Upper lobe of left lung (tissue), 4 donors: Measurements from ENCODE around the gene CARHSP1.

ENCODE experiments used
- POLR2A ChIP-seq, 4 donors: fragments of 450-650 bp; IDR thresholded peaks; one replicate each; pipeline ENCODE4 v1.5.1; 2016 to 2017; ENCODE audit warnings: antibody characterized with exemption in 4 of 4, mild to moderate bottlenecking in 2 of 4
- POLR2AphosphoS5 ChIP-seq, 2 donors: sonication (generic); formaldehyde crosslinking; IDR thresholded peaks; one replicate each; pipeline ENCODE4 v1.5.1; 2017; ENCODE audit warnings: antibody characterized with exemption in 2 of 2
- TF ChIP-seq, protein P1 (sequence below), 6 experiments: fragments of 450-650 bp in 4 of 6; fragments of 200-600 bp in 2 of 6; sonication (generic) in 2 of 6; IDR thresholded peaks; one replicate each; pipeline ENCODE4 v1.5.1; 2016 to 2019; ENCODE audit warnings: antibody characterized with exemption in 6 of 6

DNA sequence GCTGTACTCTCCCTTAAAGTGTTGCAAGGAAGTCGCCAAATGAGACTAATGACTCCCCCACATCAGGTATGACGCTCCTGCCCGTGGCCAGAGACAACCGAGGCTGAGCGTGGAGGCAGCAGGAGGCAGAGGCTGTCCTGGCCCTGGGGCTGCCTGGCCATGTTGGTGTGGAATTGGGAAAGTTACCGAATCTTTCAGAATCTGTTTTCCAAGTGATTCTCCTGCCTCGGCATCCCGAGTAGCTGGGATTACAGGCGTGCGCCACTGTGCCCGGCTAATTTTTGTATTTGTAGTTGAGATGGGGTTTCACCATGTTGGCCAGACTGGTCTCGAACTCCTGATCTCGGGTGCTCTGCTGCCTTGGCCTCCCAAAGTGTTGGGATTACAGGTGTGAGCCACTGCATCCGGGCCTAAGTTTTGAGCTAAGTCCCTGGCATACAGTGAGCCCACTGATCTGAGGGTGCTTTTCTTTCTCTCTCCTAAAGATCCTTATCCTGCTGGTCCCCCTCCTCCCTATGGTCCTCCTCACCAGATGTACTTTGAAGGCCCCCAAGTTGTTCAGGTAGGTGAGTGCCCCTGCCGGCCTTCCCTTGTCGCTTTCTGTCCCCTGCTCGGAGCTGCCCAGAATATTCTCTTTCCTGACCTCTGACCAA lies 14.0 kb upstream of the CARHSP1 start:
- TF ChIP-seq, protein P1, sequence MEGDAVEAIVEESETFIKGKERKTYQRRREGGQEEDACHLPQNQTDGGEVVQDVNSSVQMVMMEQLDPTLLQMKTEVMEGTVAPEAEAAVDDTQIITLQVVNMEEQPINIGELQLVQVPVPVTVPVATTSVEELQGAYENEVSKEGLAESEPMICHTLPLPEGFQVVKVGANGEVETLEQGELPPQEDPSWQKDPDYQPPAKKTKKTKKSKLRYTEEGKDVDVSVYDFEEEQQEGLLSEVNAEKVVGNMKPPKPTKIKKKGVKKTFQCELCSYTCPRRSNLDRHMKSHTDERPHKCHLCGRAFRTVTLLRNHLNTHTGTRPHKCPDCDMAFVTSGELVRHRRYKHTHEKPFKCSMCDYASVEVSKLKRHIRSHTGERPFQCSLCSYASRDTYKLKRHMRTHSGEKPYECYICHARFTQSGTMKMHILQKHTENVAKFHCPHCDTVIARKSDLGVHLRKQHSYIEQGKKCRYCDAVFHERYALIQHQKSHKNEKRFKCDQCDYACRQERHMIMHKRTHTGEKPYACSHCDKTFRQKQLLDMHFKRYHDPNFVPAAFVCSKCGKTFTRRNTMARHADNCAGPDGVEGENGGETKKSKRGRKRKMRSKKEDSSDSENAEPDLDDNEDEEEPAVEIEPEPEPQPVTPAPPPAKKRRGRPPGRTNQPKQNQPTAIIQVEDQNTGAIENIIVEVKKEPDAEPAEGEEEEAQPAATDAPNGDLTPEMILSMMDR (IDR thresholded peaks at IDR 0.05): no peak
- TF ChIP-seq POLR2AphosphoS5 (IDR thresholded peaks at IDR 0.05) (no peak), POLR2A (IDR thresholded peaks at IDR 0.05) (no peak)
